HepG2 (cell line): ENCODE data around the gene ASB16. TPM values are rescaled to one million over a fixed set of nuclear protein-coding genes. Genes with fewer than 3 reads are reported as not detected.

Experiments used
- CEBPB ChIP-seq: IDR thresholded peaks from 2 replicates; pipeline ENCODE4 v1.6.1; 2011; ENCODE audit warnings: low read depth, low read length, improper control_type of control experiment, borderline replicate concordance
- CENPX ChIP-seq: sonication (generic); formaldehyde crosslinking; IDR thresholded peaks from 2 replicates; pipeline ENCODE4 v1.9.0; 2021; ENCODE audit warnings: mild to moderate bottlenecking, missing genetic modification reagents, moderate library complexity
- EP300 ChIP-seq, 3 experiments: sonication (generic) in 1 of 3; formaldehyde crosslinking in 1 of 3; IDR thresholded peaks; 2 replicates each; pipeline versions ENCODE4 v1.5.1 to v1.6.1; 2011 to 2020; ENCODE audit warnings: low read depth in 2 of 3, low read length in 2 of 3, borderline replicate concordance in 1 of 3, improper control_type of control experiment in 1 of 3, mild to moderate bottlenecking in 1 of 3, missing genetic modification reagents in 1 of 3, moderate library complexity in 1 of 3
- GATAD1 ChIP-seq: IDR thresholded peaks from 2 replicates; pipeline ENCODE4 v1.6.1; 2016; ENCODE audit warnings: missing genetic modification reagents, missing compliant biosample characterization
- GLI4 ChIP-seq: sonication (generic); formaldehyde crosslinking; IDR thresholded peaks from 2 replicates; pipeline ENCODE4 v1.5.1; 2020; ENCODE audit warnings: missing genetic modification reagents, mild to moderate bottlenecking, moderate library complexity, borderline replicate concordance
- MED1 ChIP-seq: sonication (generic); formaldehyde crosslinking; IDR thresholded peaks from 2 replicates; pipeline ENCODE4 v1.4.0; 2020; ENCODE audit warnings: missing genetic modification reagents
- NCOA2 ChIP-seq: sonication (generic); formaldehyde crosslinking; IDR thresholded peaks from 2 replicates; pipeline ENCODE4 v1.8.0; 2022; ENCODE audit warnings: inconsistent platforms
- NCOA5 ChIP-seq: sonication (generic); formaldehyde crosslinking; IDR thresholded peaks from 2 replicates; pipeline ENCODE4 v1.4.0; 2020; ENCODE audit warnings: missing genetic modification reagents
- U2AF2 ChIP-seq: fragments of 200-400 bp; formaldehyde crosslinking; IDR thresholded peaks from 2 replicates; pipeline ENCODE4 v1.6.1; 2017; ENCODE audit warnings: low read depth, mild to moderate bottlenecking, low read length
- YEATS2 ChIP-seq: sonication (generic); formaldehyde crosslinking; IDR thresholded peaks from 2 replicates; pipeline ENCODE4 v1.4.0; 2020; ENCODE audit warnings: missing genetic modification reagents, borderline replicate concordance
- ZMYM2 ChIP-seq: sonication (generic); formaldehyde crosslinking; IDR thresholded peaks from 2 replicates; pipeline ENCODE4 v1.8.0; 2022; ENCODE audit warnings: mild to moderate bottlenecking, missing genetic modification reagents
- ZNF343 ChIP-seq: sonication (generic); formaldehyde crosslinking; IDR thresholded peaks from 2 replicates; pipeline ENCODE4 v1.4.0; 2020; ENCODE audit warnings: mild to moderate bottlenecking, missing genetic modification reagents
- ZNF430 ChIP-seq: sonication (generic); formaldehyde crosslinking; IDR thresholded peaks from 2 replicates; pipeline ENCODE4 v1.9.0; 2021; ENCODE audit warnings: mild to moderate bottlenecking, missing genetic modification reagents
- ZSCAN21 ChIP-seq: sonication (generic); formaldehyde crosslinking; IDR thresholded peaks from 2 replicates; pipeline ENCODE4 v1.8.0; 2022; ENCODE audit warnings: mild to moderate bottlenecking, missing genetic modification reagents, moderate library complexity, borderline replicate concordance
- polyA plus RNA-seq, 8 experiments: library from polyadenylated mRNA; depleted of rRNA in 3 of 8; stranded (reverse) in 7 of 8; unstranded in 1 of 8; fragments of >200 nt; fragmentation: Illumina TruSeq in 4 of 8; extraction: Trizol in 4 of 8; gene quantifications; 2 replicates each; pipeline versions ENCODE4 v1.2.1 to v1.2.3, GENCODE V29; 2011 to 2016; ENCODE audit warnings: low read depth in 4 of 8, missing spikeins in 1 of 8, mixed read lengths in 1 of 8; ENCODE audit not compliant: insufficient read depth in 1 of 8
- total RNA-seq, 5 experiments: library from RNA; depleted of rRNA; stranded (reverse); fragments of >200 nt; fragmentation: Illumina TruSeq; extraction: Trizol; gene quantifications; 2 replicates each; pipeline ENCODE4 v1.2.3, GENCODE V29; 2016; ENCODE audit warnings: low read depth in 1 of 5
- TF ChIP-seq, protein P1 (sequence below): sonication (generic); formaldehyde crosslinking; IDR thresholded peaks from 2 replicates; pipeline ENCODE4 v1.4.0; 2020; ENCODE audit warnings: missing genetic modification reagents
- TF ChIP-seq, protein P2 (sequence below): sonication (generic); formaldehyde crosslinking; IDR thresholded peaks from 2 replicates; pipeline ENCODE4 v1.4.0; 2020; ENCODE audit warnings: missing genetic modification reagents
- TF ChIP-seq, protein P3 (sequence below): sonication (generic); formaldehyde crosslinking; conservative IDR thresholded peaks from 2 replicates; pipeline ENCODE4 v1.4.0; 2020; ENCODE audit warnings: mild to moderate bottlenecking, missing genetic modification reagents, moderate library complexity
- TF ChIP-seq, protein P4 (sequence below): sonication (generic); formaldehyde crosslinking; IDR thresholded peaks from 2 replicates; pipeline ENCODE4 v1.5.0; 2020; ENCODE audit warnings: missing genetic modification reagents

The ASB16 gene
- total and polyA plus RNA-seq, 2 of the 13 experiments (the other 11 are each of a cell fraction or from before 2014, with no cell fraction given) = 0.07 TPM; not detected in 1

GRCh38 chr17:44203731-44204440 lies 33.4 kb downstream of the ASB16 start (continued):
- TF ChIP-seq, protein P1, sequence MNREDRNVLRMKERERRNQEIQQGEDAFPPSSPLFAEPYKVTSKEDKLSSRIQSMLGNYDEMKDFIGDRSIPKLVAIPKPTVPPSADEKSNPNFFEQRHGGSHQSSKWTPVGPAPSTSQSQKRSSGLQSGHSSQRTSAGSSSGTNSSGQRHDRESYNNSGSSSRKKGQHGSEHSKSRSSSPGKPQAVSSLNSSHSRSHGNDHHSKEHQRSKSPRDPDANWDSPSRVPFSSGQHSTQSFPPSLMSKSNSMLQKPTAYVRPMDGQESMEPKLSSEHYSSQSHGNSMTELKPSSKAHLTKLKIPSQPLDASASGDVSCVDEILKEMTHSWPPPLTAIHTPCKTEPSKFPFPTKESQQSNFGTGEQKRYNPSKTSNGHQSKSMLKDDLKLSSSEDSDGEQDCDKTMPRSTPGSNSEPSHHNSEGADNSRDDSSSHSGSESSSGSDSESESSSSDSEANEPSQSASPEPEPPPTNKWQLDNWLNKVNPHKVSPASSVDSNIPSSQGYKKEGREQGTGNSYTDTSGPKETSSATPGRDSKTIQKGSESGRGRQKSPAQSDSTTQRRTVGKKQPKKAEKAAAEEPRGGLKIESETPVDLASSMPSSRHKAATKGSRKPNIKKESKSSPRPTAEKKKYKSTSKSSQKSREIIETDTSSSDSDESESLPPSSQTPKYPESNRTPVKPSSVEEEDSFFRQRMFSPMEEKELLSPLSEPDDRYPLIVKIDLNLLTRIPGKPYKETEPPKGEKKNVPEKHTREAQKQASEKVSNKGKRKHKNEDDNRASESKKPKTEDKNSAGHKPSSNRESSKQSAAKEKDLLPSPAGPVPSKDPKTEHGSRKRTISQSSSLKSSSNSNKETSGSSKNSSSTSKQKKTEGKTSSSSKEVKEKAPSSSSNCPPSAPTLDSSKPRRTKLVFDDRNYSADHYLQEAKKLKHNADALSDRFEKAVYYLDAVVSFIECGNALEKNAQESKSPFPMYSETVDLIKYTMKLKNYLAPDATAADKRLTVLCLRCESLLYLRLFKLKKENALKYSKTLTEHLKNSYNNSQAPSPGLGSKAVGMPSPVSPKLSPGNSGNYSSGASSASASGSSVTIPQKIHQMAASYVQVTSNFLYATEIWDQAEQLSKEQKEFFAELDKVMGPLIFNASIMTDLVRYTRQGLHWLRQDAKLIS = no peak
- peak; percentile 92 for TF ChIP-seq CEBPB
- no peak for TF ChIP-seq EP300 (IDR thresholded peaks at IDR 0.05; ENCODE audit: low read depth in 2 of 2, low read length in 2 of 2)
- TF ChIP-seq EP300 (CRISPR knock-in tag; IDR thresholded peaks at IDR 0.05; ENCODE audit: borderline replicate concordance) = no peak
- no peak for TF ChIP-seq NCOA2 (CRISPR knock-in tag)
- no peak for TF ChIP-seq ZNF430 (CRISPR knock-in tag)
- TF ChIP-seq, protein P2, sequence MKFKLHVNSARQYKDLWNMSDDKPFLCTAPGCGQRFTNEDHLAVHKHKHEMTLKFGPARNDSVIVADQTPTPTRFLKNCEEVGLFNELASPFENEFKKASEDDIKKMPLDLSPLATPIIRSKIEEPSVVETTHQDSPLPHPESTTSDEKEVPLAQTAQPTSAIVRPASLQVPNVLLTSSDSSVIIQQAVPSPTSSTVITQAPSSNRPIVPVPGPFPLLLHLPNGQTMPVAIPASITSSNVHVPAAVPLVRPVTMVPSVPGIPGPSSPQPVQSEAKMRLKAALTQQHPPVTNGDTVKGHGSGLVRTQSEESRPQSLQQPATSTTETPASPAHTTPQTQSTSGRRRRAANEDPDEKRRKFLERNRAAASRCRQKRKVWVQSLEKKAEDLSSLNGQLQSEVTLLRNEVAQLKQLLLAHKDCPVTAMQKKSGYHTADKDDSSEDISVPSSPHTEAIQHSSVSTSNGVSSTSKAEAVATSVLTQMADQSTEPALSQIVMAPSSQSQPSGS = 0 out of 2 replicates have a peak, but pooled peaks have one; percentile 25
- TF ChIP-seq MED1 (CRISPR knock-in tag) = no peak
- TF ChIP-seq, protein P3, sequence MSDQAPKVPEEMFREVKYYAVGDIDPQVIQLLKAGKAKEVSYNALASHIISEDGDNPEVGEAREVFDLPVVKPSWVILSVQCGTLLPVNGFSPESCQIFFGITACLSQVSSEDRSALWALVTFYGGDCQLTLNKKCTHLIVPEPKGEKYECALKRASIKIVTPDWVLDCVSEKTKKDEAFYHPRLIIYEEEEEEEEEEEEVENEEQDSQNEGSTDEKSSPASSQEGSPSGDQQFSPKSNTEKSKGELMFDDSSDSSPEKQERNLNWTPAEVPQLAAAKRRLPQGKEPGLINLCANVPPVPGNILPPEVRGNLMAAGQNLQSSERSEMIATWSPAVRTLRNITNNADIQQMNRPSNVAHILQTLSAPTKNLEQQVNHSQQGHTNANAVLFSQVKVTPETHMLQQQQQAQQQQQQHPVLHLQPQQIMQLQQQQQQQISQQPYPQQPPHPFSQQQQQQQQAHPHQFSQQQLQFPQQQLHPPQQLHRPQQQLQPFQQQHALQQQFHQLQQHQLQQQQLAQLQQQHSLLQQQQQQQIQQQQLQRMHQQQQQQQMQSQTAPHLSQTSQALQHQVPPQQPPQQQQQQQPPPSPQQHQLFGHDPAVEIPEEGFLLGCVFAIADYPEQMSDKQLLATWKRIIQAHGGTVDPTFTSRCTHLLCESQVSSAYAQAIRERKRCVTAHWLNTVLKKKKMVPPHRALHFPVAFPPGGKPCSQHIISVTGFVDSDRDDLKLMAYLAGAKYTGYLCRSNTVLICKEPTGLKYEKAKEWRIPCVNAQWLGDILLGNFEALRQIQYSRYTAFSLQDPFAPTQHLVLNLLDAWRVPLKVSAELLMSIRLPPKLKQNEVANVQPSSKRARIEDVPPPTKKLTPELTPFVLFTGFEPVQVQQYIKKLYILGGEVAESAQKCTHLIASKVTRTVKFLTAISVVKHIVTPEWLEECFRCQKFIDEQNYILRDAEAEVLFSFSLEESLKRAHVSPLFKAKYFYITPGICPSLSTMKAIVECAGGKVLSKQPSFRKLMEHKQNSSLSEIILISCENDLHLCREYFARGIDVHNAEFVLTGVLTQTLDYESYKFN (CRISPR knock-in tag) = no peak
- no peak for TF ChIP-seq GATAD1
- no peak for TF ChIP-seq ZNF343 (CRISPR knock-in tag)
- TF ChIP-seq ZMYM2 = no peak
- no peak for TF ChIP-seq ZSCAN21 (CRISPR knock-in tag)
- TF ChIP-seq U2AF2 = no peak
- no peak for TF ChIP-seq CENPX
- peak; percentile 39; the same call in 1 of the 2 replicates for TF ChIP-seq YEATS2 (CRISPR knock-in tag)
- TF ChIP-seq, protein P4, sequence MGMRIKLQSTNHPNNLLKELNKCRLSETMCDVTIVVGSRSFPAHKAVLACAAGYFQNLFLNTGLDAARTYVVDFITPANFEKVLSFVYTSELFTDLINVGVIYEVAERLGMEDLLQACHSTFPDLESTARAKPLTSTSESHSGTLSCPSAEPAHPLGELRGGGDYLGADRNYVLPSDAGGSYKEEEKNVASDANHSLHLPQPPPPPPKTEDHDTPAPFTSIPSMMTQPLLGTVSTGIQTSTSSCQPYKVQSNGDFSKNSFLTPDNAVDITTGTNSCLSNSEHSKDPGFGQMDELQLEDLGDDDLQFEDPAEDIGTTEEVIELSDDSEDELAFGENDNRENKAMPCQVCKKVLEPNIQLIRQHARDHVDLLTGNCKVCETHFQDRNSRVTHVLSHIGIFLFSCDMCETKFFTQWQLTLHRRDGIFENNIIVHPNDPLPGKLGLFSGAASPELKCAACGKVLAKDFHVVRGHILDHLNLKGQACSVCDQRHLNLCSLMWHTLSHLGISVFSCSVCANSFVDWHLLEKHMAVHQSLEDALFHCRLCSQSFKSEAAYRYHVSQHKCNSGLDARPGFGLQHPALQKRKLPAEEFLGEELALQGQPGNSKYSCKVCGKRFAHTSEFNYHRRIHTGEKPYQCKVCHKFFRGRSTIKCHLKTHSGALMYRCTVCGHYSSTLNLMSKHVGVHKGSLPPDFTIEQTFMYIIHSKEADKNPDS (CRISPR knock-in tag) = no peak
- no peak for TF ChIP-seq GLI4
- no peak for TF ChIP-seq NCOA5 (CRISPR knock-in tag)
